Neuronal stem cell (in vitro differentiated cells): ENCODE results near the gene RGS11.

ENCODE experiments used
- DNase-seq: peaks from one replicate; pipeline ENCODE4 v3.0.0-alpha.2; 2013; ENCODE audit warnings: low spot score
- H2AFZ ChIP-seq: one replicate; pipeline ENCODE4 v1.6.1; 2013; ENCODE audit warnings: mild to moderate bottlenecking, low read length, inconsistent platforms
- H2AK5ac ChIP-seq: 2 replicates; pipeline ENCODE4 v1.6.1; 2013; ENCODE audit warnings: low read depth, mild to moderate bottlenecking, inconsistent platforms, low read length, moderate library complexity, mixed read lengths
- H2BK120ac ChIP-seq: 2 replicates; pipeline ENCODE4 v1.6.1; 2013; ENCODE audit warnings: low read depth, mild to moderate bottlenecking, inconsistent platforms, low read length, moderate library complexity, mixed read lengths
- H2BK12ac ChIP-seq: one replicate; pipeline ENCODE4 v1.6.1; 2013; ENCODE audit warnings: low read length, inconsistent platforms
- H2BK15ac ChIP-seq: 2 replicates; pipeline ENCODE4 v1.6.1; 2013; ENCODE audit warnings: mild to moderate bottlenecking, low read length, inconsistent platforms, mixed read lengths
- H2BK5ac ChIP-seq: one replicate; pipeline ENCODE4 v1.6.1; 2013; ENCODE audit warnings: inconsistent platforms, mild to moderate bottlenecking, low read length, moderate library complexity
- H3K14ac ChIP-seq: one replicate; pipeline ENCODE4 v1.6.1; 2013; ENCODE audit warnings: low read length, inconsistent platforms
- H3K18ac ChIP-seq: 2 replicates; pipeline ENCODE4 v1.6.1; 2013; ENCODE audit warnings: low read length, inconsistent platforms
- H3K23ac ChIP-seq: 2 replicates; pipeline ENCODE4 v1.6.1; 2013; ENCODE audit warnings: low read depth, mild to moderate bottlenecking, mixed read lengths, low read length, inconsistent platforms; ENCODE audit not compliant: poor library complexity
- H3K27ac ChIP-seq: replicated peaks from 3 replicates; pipeline ENCODE4 v1.5.1; 2013; ENCODE audit warnings: low read length, inconsistent platforms
- H3K27me3 ChIP-seq, 3 experiments: 2 replicates each; pipeline ENCODE4 v1.6.1; 2013; ENCODE audit warnings: low read length in 3 of 3, mild to moderate bottlenecking in 2 of 3, inconsistent platforms in 1 of 3, low read depth in 1 of 3, mixed read lengths in 1 of 3, moderate library complexity in 1 of 3; ENCODE audit not compliant: control insufficient read depth in 3 of 3, insufficient read depth in 3 of 3
- H3K36me3 ChIP-seq, 2 donors: replicated peaks in 1 of 2; 2 replicates each; pipeline ENCODE4 v1.6.1; 2013; ENCODE audit warnings: low read length in 2 of 2; ENCODE audit not compliant: control insufficient read depth in 2 of 2, insufficient read depth in 2 of 2
- H3K4ac ChIP-seq: 2 replicates; pipeline ENCODE4 v1.6.1; 2013; ENCODE audit warnings: inconsistent platforms, mild to moderate bottlenecking, low read length, moderate library complexity
- H3K4me1 ChIP-seq, 2 donors: 1 replicate in 1 of 2; 2 replicates in 1 of 2; pipeline ENCODE4 v1.6.1; 2013; ENCODE audit warnings: low read length in 2 of 2, low read depth in 1 of 2; ENCODE audit not compliant: control insufficient read depth in 2 of 2, insufficient read depth in 1 of 2
- H3K4me2 ChIP-seq: one replicate; pipeline ENCODE4 v1.6.1; 2013; ENCODE audit warnings: mild to moderate bottlenecking, low read length, inconsistent platforms; ENCODE audit not compliant: insufficient read depth, poor library complexity, severe bottlenecking
- H3K4me3 ChIP-seq, 2 donors: 2 replicates each; pipeline ENCODE4 v1.5.1; 2013; ENCODE audit warnings: low read length in 2 of 2, mild to moderate bottlenecking in 2 of 2, inconsistent platforms in 1 of 2, moderate library complexity in 1 of 2
- H3K79me1 ChIP-seq: one replicate; pipeline ENCODE4 v1.6.1; 2013; ENCODE audit warnings: low read depth, mild to moderate bottlenecking, inconsistent platforms, low read length, moderate library complexity
- H3K9ac ChIP-seq: one replicate; pipeline ENCODE4 v1.6.1; 2013; ENCODE audit warnings: mild to moderate bottlenecking, low read depth, low read length, inconsistent platforms; ENCODE audit not compliant: poor library complexity
- H3K9me3 ChIP-seq, 2 donors: replicated peaks in 1 of 2; 2 replicates each; pipeline versions ENCODE3 to v1.6.1; 2013; ENCODE audit warnings: low read length in 2 of 2, mild to moderate bottlenecking in 2 of 2, inconsistent platforms in 1 of 2, low read depth in 1 of 2, mixed read lengths in 1 of 2, moderate library complexity in 1 of 2; ENCODE audit not compliant: control insufficient read depth in 2 of 2, insufficient read depth in 1 of 2
- H4K8ac ChIP-seq: one replicate; pipeline ENCODE4 v1.6.1; 2013; ENCODE audit warnings: low read depth, mild to moderate bottlenecking, inconsistent platforms, low read length, moderate library complexity
- H4K91ac ChIP-seq: one replicate; pipeline ENCODE4 v1.6.1; 2013; ENCODE audit warnings: low read length, low read depth, mild to moderate bottlenecking, inconsistent platforms; ENCODE audit not compliant: poor library complexity
- WGBS, 2 donors: extraction: QIAGEN DNeasy Blood & Tissue Kit; methylation state at CpG; one replicate each; pipeline ENCODE4 v1.1.7; 2013; ENCODE audit warnings: missing lambda C conversion rate in 2 of 2, mixed read lengths in 1 of 2; ENCODE audit not compliant: insufficient read length in 2 of 2, insufficient replicate concordance in 1 of 2; ENCODE audit errors: extremely low coverage in 2 of 2; 5-methylcytosine and 5-hydroxymethylcytosine counted together

The RGS11 gene

GRCh38 chr16:282491-282890 lies 6.7 kb upstream of the RGS11 start:
- H3K4ac ChIP-seq = no peak overlapping the region
- no peaks in the 10 kb centered on the region for H3K4me1 ChIP-seq
- H4K91ac ChIP-seq = no peak overlapping the region
- H3K18ac ChIP-seq = no peak overlapping the region
- no peak overlapping the region for H2BK15ac ChIP-seq
- no peak overlapping the region for H3K4me2 ChIP-seq
- peaks cover 7 to 12% of the 10 kb centered on the region in 2 donors for H3K36me3 ChIP-seq
- H2BK12ac ChIP-seq = no peak overlapping the region
- DNase-seq = no peak
- H2BK120ac ChIP-seq = no peak overlapping the region
- no peak overlapping the region for H3K23ac ChIP-seq
- peak overlapping the region; percentile 66 for H2BK5ac ChIP-seq
- H3K27me3 ChIP-seq = peaks cover 2 to 46% (median 35%) of the 10 kb centered on the region in 3 experiments
- H2AK5ac ChIP-seq = peak overlapping the region; percentile 28
- H3K27ac ChIP-seq = no peak overlapping the region
- no peak overlapping the region for H3K14ac ChIP-seq
- no peak overlapping the region for H3K9ac ChIP-seq
- no peaks in the 10 kb centered on the region for H3K79me1 ChIP-seq
- no peak overlapping the region for H3K4me3 ChIP-seq
- no peak overlapping the region for H4K8ac ChIP-seq
- WGBS, 2 donors = no CpG with 5 or more reads among the region's 22 CpGs
- no peak overlapping the region for H2AFZ ChIP-seq
- peaks cover 5 to 10% of the 10 kb centered on the region in 2 donors for H3K9me3 ChIP-seq

GRCh38 chr16:281660-282255 lies 6.0 kb upstream of the RGS11 start:
- Histone ChIP-seq H3K14ac (peak overlapping the region; percentile 21), H3K23ac (peak overlapping the region; percentile 96), H3K9ac (peak overlapping the region; percentile 44), H2AK5ac (peak overlapping the region; percentile 75), H3K4ac (no peak overlapping the region), H3K4me2 (no peak overlapping the region), H3K4me1 (no peaks in the 10 kb centered on the region), H2BK12ac (peak overlapping the region; percentile 58), H4K8ac (no peak overlapping the region), H3K36me3 (peaks cover 5% of the 10 kb centered on the region in 2 donors), H3K27me3 (peaks cover 2 to 50% (median 36%) of the 10 kb centered on the region in 3 experiments), H3K18ac (peak overlapping the region; percentile 71), H3K9me3 (peaks cover 5 to 10% of the 10 kb centered on the region in 2 donors), H4K91ac (no peak overlapping the region), H3K27ac (no peak overlapping the region), H2BK5ac (peak overlapping the region; percentile 66), H3K79me1 (no peaks in the 10 kb centered on the region), H3K4me3 (no peak overlapping the region), H2AFZ (no peak overlapping the region), H2BK120ac (no peak overlapping the region), H2BK15ac (no peak overlapping the region)
- no CpG with 5 or more reads among the region's 25 CpGs for WGBS, 2 donors
- no peak for DNase-seq

- Histone ChIP-seq H2BK120ac (no peak overlapping the region), H3K36me3 (no peaks in the 10 kb centered on the region), H3K14ac (peak overlapping the region; percentile 21), H2AFZ (peak overlapping the region; percentile 91), H2BK15ac (peak overlapping the region; percentile 81), H3K23ac (peak overlapping the region; percentile 96), H2BK5ac (peak overlapping the region; percentile 66), H2AK5ac (peak overlapping the region; percentile 70), H3K27me3 (peaks cover 2 to 56% (median 42%) of the 10 kb centered on the region in 3 experiments), H2BK12ac (peak overlapping the region; percentile 58), H3K4me3 (peak overlapping the region; percentile 37 to 79), H3K18ac (peak overlapping the region; percentile 71), H4K91ac (no peak overlapping the region), H3K9me3 (peaks cover 0 to 5% of the 10 kb centered on the region in 2 donors), H3K4ac (no peak overlapping the region), H3K4me1 (peaks cover 0 to 2% of the 10 kb centered on the region in 2 donors), H3K4me2 (peak overlapping the region; percentile 98), H3K9ac (no peak overlapping the region), H4K8ac (no peak overlapping the region), H3K79me1 (no peaks in the 10 kb centered on the region), H3K27ac (no peak overlapping the region)
- no CpG with 5 or more reads among the region's 27 CpGs for WGBS, 2 donors
- DNase-seq = no peak
Measured at GRCh38 chr16:280991-281659, 5.4 kb upstream of the RGS11 start.

GRCh38 chr16:280552-280951 lies 4.8 kb upstream of the RGS11 start, which contains the start of gene ARHGDIG:
ARHGDIG (plus strand) TSS chr16:280591; CDS start chr16:280681, 90 bp downstream.
- peak within 1 kb of the TSS; percentile 37 to 79 for H3K4me3 ChIP-seq

More at GRCh38 chr16:280552-280951, 4.8 kb upstream of the RGS11 start, which contains the start of gene ARHGDIG:
- Histone ChIP-seq H3K18ac (peak within 1 kb of the TSS; percentile 80), H2BK15ac (peak within 1 kb of the TSS; percentile 81), H3K4ac (no peak within 1 kb of the TSS), H4K8ac (no peak within 1 kb of the TSS), H4K91ac (no peak within 1 kb of the TSS), H3K9ac (peak within 1 kb of the TSS; percentile 44), H3K79me1 (no peaks in the 10 kb centered on the region), H3K4me1 (peaks cover 0 to 2% of the 10 kb centered on the region in 2 donors), H2BK12ac (peak within 1 kb of the TSS; percentile 58), H3K14ac (no peak within 1 kb of the TSS), H3K27ac (no peak within 1 kb of the TSS), H3K9me3 (peaks cover 0 to 5% of the 10 kb centered on the region in 2 donors), H2AK5ac (peak within 1 kb of the TSS; percentile 90), H3K4me2 (peak within 1 kb of the TSS; percentile 98), H2AFZ (peak within 1 kb of the TSS; percentile 91), H3K36me3 (no peaks in the 10 kb centered on the region), H3K27me3 (peaks cover 2 to 59% (median 46%) of the 10 kb centered on the region in 3 experiments), H2BK5ac (peak within 1 kb of the TSS; percentile 66), H2BK120ac (peak within 1 kb of the TSS; percentile 39), H3K23ac (peak within 1 kb of the TSS; percentile 96)
- DNase-seq = no peak
- WGBS, 2 donors = no CpG with 5 or more reads among the region's 54 CpGs
